GM12891 (cell line): ENCODE measurements around the gene XPO5.
"Not testable (repeated sequence)": the region's sequence is repeated elsewhere in the genome, so short reads cannot be mapped to it uniquely, and the experiment has no call there.

ENCODE experiments used
- DNase-seq: peaks from one replicate; pipeline ENCODE4 v3.0.0; 2011; ENCODE audit warnings: low spot score; ENCODE audit not compliant: insufficient read length
- FAIRE-seq: peaks from 2 replicates; lab custom pipeline; 2011; peaks lifted over from hg19 to GRCh38; lab: Jason Lieb, UNC
- PAX5 ChIP-seq: IDR thresholded peaks from 2 replicates; pipeline ENCODE4 v1.6.1; 2011; ENCODE audit warnings: low read length, moderate library complexity, mild to moderate bottlenecking; ENCODE audit not compliant: insufficient read depth, severe bottlenecking
- POLR2A ChIP-seq: IDR thresholded peaks from 2 replicates; pipeline ENCODE4 v1.6.1; 2011; ENCODE audit warnings: low read depth, low read length, control low read depth
- POLR2AphosphoS5 ChIP-seq: IDR thresholded peaks from 2 replicates; pipeline ENCODE4 v1.6.1; 2011; ENCODE audit warnings: low read depth, low read length, control low read depth
- POU2F2 ChIP-seq: IDR thresholded peaks from 2 replicates; pipeline ENCODE4 v1.6.1; 2011; ENCODE audit warnings: low read depth, mild to moderate bottlenecking, control low read depth, low read length, moderate library complexity
- SPI1 ChIP-seq: IDR thresholded peaks from 2 replicates; pipeline ENCODE4 v1.6.1; 2011; ENCODE audit warnings: low read depth, low read length, control low read depth
- TAF1 ChIP-seq: IDR thresholded peaks from 2 replicates; pipeline ENCODE4 v1.6.1; 2011; ENCODE audit warnings: low read depth, low read length, control low read depth

XPO5 gene

GRCh38 chr6:43614396-43614730 lies 38.5 kb upstream of the XPO5 start:
- DNase-seq (no peak), FAIRE-seq (no peak)
- TF ChIP-seq TAF1 (no peak), POLR2AphosphoS5 (no peak), PAX5 (no peak)

- FAIRE-seq = no peak
Measured at GRCh38 chr6:43613721-43614395, 38.0 kb upstream of the XPO5 start.

GRCh38 chr6:43610431-43610830 lies 34.6 kb upstream of the XPO5 start:
- TF ChIP-seq POU2F2 (no peak), PAX5 (no peak), SPI1 (no peak)
- FAIRE-seq = no peak
- DNase-seq = no peak

More at GRCh38 chr6:43613721-43614395, 38.0 kb upstream of the XPO5 start:
- DNase-seq = no peak
- TF ChIP-seq POLR2A (no peak), POU2F2 (no peak), TAF1 (no peak), SPI1 (no peak), POLR2AphosphoS5 (no peak), PAX5 (no peak)

- FAIRE-seq (no peak), DNase-seq (no peak)
- TF ChIP-seq POU2F2 = no peak
- no peak for TF ChIP-seq TAF1
- TF ChIP-seq POLR2AphosphoS5 = no peak
- TF ChIP-seq POLR2A = no peak
- no peak for TF ChIP-seq SPI1
Measured at GRCh38 chr6:43609402-43609801, 33.6 kb upstream of the XPO5 start.

- FAIRE-seq = no peak
- TF ChIP-seq POLR2A (no peak), PAX5 (no peak), SPI1 (no peak), POU2F2 (no peak), POLR2AphosphoS5 (no peak), TAF1 (no peak)
Measured at GRCh38 chr6:43608807-43609206, 33.0 kb upstream of the XPO5 start.

GRCh38 chr6:43608310-43608763 lies 32.5 kb upstream of the XPO5 start:
- no peak for TF ChIP-seq POLR2AphosphoS5
- TF ChIP-seq PAX5 = no peak
- TF ChIP-seq TAF1 = no peak
- TF ChIP-seq POLR2A = no peak
- TF ChIP-seq POU2F2 = no peak
- no peak for TF ChIP-seq SPI1
- DNase-seq (peak; percentile 39), FAIRE-seq (peak; percentile 58)

More at GRCh38 chr6:43608807-43609206, 33.0 kb upstream of the XPO5 start:
- no peak for DNase-seq

GRCh38 chr6:43606019-43606418 lies 30.2 kb upstream of the XPO5 start:
- no peak for FAIRE-seq
- DNase-seq = no peak
- TF ChIP-seq POLR2AphosphoS5 (no peak), POU2F2 (no peak), SPI1 (no peak), PAX5 (no peak), TAF1 (no peak), POLR2A (no peak)

GRCh38 chr6:43604174-43604573 lies 28.3 kb upstream of the XPO5 start:
- DNase-seq (no peak), FAIRE-seq (no peak)
- TF ChIP-seq POU2F2 (no peak), SPI1 (no peak), PAX5 (no peak), POLR2A (no peak), TAF1 (no peak), POLR2AphosphoS5 (no peak)

GRCh38 chr6:43600595-43600994 lies 24.8 kb upstream of the XPO5 start:
- DNase-seq (no peak), FAIRE-seq (no peak)
- TF ChIP-seq POLR2AphosphoS5 = no peak
- TF ChIP-seq SPI1 = no peak
- no peak for TF ChIP-seq POLR2A
- TF ChIP-seq TAF1 = no peak
- no peak for TF ChIP-seq POU2F2
- no peak for TF ChIP-seq PAX5

GRCh38 chr6:43593938-43594337 lies 18.1 kb upstream of the XPO5 start:
- TF ChIP-seq POLR2A = no peak
- TF ChIP-seq POLR2AphosphoS5 = no peak
- no peak for TF ChIP-seq POU2F2
- no peak for TF ChIP-seq PAX5
- no peak for TF ChIP-seq SPI1
- TF ChIP-seq TAF1 = no peak
- no peak for DNase-seq
- no peak for FAIRE-seq

- FAIRE-seq = not testable (repeated sequence)
Measured at GRCh38 chr6:43589564-43589963, 13.7 kb upstream of the XPO5 start.

More at GRCh38 chr6:43589564-43589963, 13.7 kb upstream of the XPO5 start:
- not testable (repeated sequence) for DNase-seq
